Activated effector memory CD4-positive, alpha-beta T cell treated with anti-CD3 and anti-CD28 coated beads, Interleukin-2, amount 50 U/mL, for 16 hours (primary cell): ENCODE data around the gene RBM6.
A peak's percentile ranks its signal among the peaks of the same experiment; 100 is the strongest.
"Not testable (repeated sequence)": the region's sequence is repeated elsewhere in the genome, so short reads cannot be mapped to it uniquely, and the experiment has no call there.

Source experiments
- DNase-seq: peaks from one replicate; pipeline ENCODE4 v3.0.0-alpha.2; 2020

RBM6 gene

GRCh38 chr3:49984394-49984793 lies 44.4 kb downstream of the RBM6 start:
- no peak for DNase-seq

GRCh38 chr3:49992326-49992725 lies 52.4 kb downstream of the RBM6 start:
- DNase-seq, result no peak

- no peak for DNase-seq
Observed at GRCh38 chr3:49994476-49994875, 54.5 kb downstream of the RBM6 start.

GRCh38 chr3:49996016-49996415 lies 56.1 kb downstream of the RBM6 start:
- DNase-seq, result no peak

- no peak for DNase-seq
Observed at GRCh38 chr3:49997862-49998261, 57.9 kb downstream of the RBM6 start.

- no peak for DNase-seq
Observed at GRCh38 chr3:49998326-49998725, 58.4 kb downstream of the RBM6 start.

- DNase-seq, result no peak
Observed at GRCh38 chr3:50001511-50001910, 61.6 kb downstream of the RBM6 start.

- DNase-seq, result no peak
Observed at GRCh38 chr3:50003216-50003615, 63.3 kb downstream of the RBM6 start.

GRCh38 chr3:50003824-50004223 lies 63.9 kb downstream of the RBM6 start:
- DNase-seq, result no peak

- no peak for DNase-seq
Observed at GRCh38 chr3:50008931-50009330, 69.0 kb downstream of the RBM6 start.

- DNase-seq, result no peak
Observed at GRCh38 chr3:50010959-50011358, 71.0 kb downstream of the RBM6 start.

GRCh38 chr3:50015918-50016317 lies 76.0 kb downstream of the RBM6 start:
- DNase-seq, result no peak

- DNase-seq, result no peak
Observed at GRCh38 chr3:50028346-50028745, 88.4 kb downstream of the RBM6 start.

GRCh38 chr3:50031201-50031600 lies 91.3 kb downstream of the RBM6 start:
- DNase-seq, result not testable (repeated sequence)

- DNase-seq, result no peak
Observed at GRCh38 chr3:50044976-50045375, 105.0 kb downstream of the RBM6 start.

- no peak for DNase-seq
Observed at GRCh38 chr3:50047426-50047825, 107.5 kb downstream of the RBM6 start.

GRCh38 chr3:50050361-50050760 lies 110.4 kb downstream of the RBM6 start:
- no peak for DNase-seq

- DNase-seq, result no peak
Observed at GRCh38 chr3:50057756-50058155, 117.8 kb downstream of the RBM6 start.

- DNase-seq, result no peak
Observed at GRCh38 chr3:50068134-50068533, 128.2 kb downstream of the RBM6 start.

GRCh38 chr3:50078091-50078490 lies 138.1 kb downstream of the RBM6 start:
- DNase-seq, result no peak

- DNase-seq, result no peak
Observed at GRCh38 chr3:50078622-50079021, 138.7 kb downstream of the RBM6 start.

- DNase-seq, result not testable (repeated sequence)
Observed at GRCh38 chr3:50084951-50085350, 145.0 kb downstream of the RBM6 start.

GRCh38 chr3:50088725-50089608 lies 149.0 kb downstream of the RBM6 start, which contains the start of gene RBM5:
Gene RBM5 (plus strand): TSS chr3:50088919. CDS start chr3:50090435, 1,516 bp downstream.
- DNase-seq, result peak; percentile 97

GRCh38 chr3:50089609-50089945 lies 149.6 kb downstream of the RBM6 start:
- DNase-seq, result no peak

- DNase-seq, result no peak
Observed at GRCh38 chr3:50090984-50091383, 151.0 kb downstream of the RBM6 start.
